HUES6 (cell line): Measurements from ENCODE around the gene MAP3K5.
"Not testable (repeated sequence)": the region's sequence is repeated elsewhere in the genome, so short reads cannot be mapped to it uniquely, and the experiment has no call there.

Experiments
- H3K27ac ChIP-seq: 2 replicates; pipeline ENCODE4 v1.7.0; 2013; ENCODE audit warnings: low read depth, mild to moderate bottlenecking, low read length, inconsistent platforms
- H3K27me3 ChIP-seq: 2 replicates; pipeline ENCODE4 v1.6.1; 2013; ENCODE audit warnings: low read length; ENCODE audit not compliant: control insufficient read depth, insufficient read depth
- H3K36me3 ChIP-seq: 2 replicates; pipeline ENCODE4 v1.6.1; 2013; ENCODE audit warnings: low read length; ENCODE audit not compliant: control insufficient read depth, insufficient read depth
- H3K4me1 ChIP-seq: 2 replicates; pipeline ENCODE4 v1.6.1; 2013; ENCODE audit warnings: low read length; ENCODE audit not compliant: control insufficient read depth, insufficient read depth
- H3K4me3 ChIP-seq: 2 replicates; pipeline ENCODE4 v1.5.1; 2013; ENCODE audit warnings: low read depth, low read length
- H3K9ac ChIP-seq: one replicate; pipeline ENCODE4 v1.6.1; 2013; ENCODE audit warnings: mild to moderate bottlenecking, low read length
- H3K9me3 ChIP-seq: 2 replicates; pipeline ENCODE4 v1.6.1; 2013; ENCODE audit warnings: low read depth, low read length; ENCODE audit not compliant: control insufficient read depth, insufficient read depth

The MAP3K5 gene

DNA sequence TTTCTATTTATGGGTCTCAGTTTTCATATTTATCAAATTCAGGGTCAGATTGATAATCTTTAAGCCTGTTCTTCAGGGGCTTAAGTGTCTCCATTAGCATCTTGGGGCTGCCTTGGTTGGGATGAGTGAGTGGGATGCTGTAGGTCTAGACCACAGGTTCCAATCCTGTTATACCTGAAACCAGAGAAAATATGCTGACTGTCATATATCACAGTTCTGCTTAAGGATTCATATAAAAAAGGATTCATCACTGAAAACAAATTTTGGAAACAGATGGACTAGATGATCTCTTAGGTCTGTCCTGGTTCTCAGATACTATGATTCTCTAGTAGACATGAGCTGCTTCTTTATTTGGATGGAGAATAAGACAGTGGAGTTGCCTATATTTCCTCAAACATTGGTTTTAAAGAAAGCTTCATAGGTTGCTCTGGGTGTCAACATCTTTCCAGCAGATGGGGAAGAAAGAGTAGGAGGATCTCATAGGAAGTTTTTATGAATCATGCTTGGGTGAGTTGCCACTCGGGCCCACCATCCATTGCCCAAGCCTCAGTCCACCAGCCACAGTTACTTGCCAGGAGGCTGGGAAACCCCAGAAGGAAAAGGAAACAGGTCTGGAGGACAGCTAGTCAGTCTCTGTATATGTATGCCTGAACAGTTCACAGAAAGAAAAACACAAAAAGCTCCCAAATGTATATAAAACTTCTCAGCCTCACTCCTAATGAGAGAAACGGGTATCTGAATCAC lies 199.2 kb downstream of the MAP3K5 start:
- H3K36me3 ChIP-seq = peaks cover 2% of the 10 kb centered on the region; the same call in 1 of the 2 replicates
- H3K27ac ChIP-seq = no peak overlapping the region
- no peaks in the 10 kb centered on the region for H3K27me3 ChIP-seq
- H3K9me3 ChIP-seq = peaks cover 4% of the 10 kb centered on the region
- H3K4me3 ChIP-seq = no peak overlapping the region
- H3K9ac ChIP-seq = no peak overlapping the region
- peaks cover 40% of the 10 kb centered on the region for H3K4me1 ChIP-seq

DNA sequence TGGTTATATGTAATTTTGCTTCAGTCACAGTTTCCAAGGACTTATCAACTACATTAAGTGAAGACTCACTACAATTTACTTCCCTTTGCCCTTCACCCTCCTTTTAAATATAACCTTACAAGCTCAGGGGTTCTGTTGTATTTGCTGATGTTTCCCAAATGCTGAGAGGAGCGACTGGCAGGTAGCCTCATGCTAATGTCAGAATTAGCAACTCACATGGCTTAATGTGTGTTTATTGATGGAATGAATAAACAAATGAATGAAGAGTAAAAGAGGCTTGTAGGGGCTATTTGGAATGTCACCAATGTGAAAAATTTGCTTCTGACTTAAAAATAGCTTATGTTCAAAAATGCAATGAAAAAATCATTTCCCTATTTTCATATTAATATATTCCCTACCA lies 200.7 kb downstream of the MAP3K5 start:
- Histone ChIP-seq H3K9ac (no peak overlapping the region), H3K27ac (no peak overlapping the region), H3K36me3 (peaks cover 2% of the 10 kb centered on the region; the same call in 1 of the 2 replicates), H3K27me3 (no peaks in the 10 kb centered on the region), H3K4me1 (peaks cover 40% of the 10 kb centered on the region), H3K9me3 (peaks cover 4% of the 10 kb centered on the region), H3K4me3 (no peak overlapping the region; the same call in 1 of the 2 replicates)

DNA sequence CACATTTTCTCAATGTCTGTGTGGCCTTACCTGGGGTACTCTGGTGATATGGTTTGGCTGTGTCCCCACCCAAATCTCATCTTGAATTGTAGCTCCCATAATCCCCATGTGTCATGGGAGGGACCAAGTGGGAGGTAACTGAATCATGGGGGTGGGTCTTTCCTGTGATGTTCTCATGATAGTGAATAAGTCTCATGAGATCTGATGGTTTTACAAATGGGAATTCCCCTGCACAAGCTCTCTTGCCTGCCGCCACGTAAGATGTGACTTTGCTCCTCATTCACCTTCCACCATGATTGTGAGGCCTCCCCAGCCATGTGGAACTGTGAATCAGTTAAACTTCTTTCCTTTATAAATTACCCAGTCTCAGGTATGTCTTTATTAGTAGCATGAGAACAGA lies 201.4 kb downstream of the MAP3K5 start:
- not testable (repeated sequence) for H3K27ac ChIP-seq, H3K9me3 ChIP-seq, H3K9ac ChIP-seq, H3K4me3 ChIP-seq, H3K36me3 ChIP-seq, H3K27me3 ChIP-seq
- peaks cover 40% of the 10 kb centered on the region for H3K4me1 ChIP-seq

DNA sequence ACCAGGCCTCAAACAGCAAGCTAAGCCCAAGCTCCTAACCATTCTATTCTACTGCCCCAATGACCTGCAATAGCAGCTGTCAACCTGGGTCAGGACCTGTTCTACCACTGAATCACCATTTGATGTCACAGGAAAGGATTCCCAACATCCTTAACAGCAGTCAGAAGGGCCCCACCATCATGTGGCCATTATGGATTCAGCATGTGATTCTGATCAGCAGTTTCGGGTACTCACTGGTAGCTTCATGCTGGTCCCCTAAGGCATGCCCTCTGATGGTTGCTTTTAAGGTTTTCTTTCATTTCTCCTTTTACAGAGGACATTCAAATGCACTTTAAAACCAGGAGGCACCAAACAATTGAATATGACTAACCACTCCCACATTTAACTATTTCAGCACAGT lies 204.8 kb downstream of the MAP3K5 start:
- no peaks in the 10 kb centered on the region for H3K27me3 ChIP-seq
- H3K9me3 ChIP-seq = peaks cover 7% of the 10 kb centered on the region
- no peak overlapping the region for H3K27ac ChIP-seq
- no peak overlapping the region for H3K4me3 ChIP-seq
- H3K4me1 ChIP-seq = peaks cover 27% of the 10 kb centered on the region
- no peak overlapping the region for H3K9ac ChIP-seq
- peaks cover 2% of the 10 kb centered on the region; the same call in 1 of the 2 replicates for H3K36me3 ChIP-seq

DNA sequence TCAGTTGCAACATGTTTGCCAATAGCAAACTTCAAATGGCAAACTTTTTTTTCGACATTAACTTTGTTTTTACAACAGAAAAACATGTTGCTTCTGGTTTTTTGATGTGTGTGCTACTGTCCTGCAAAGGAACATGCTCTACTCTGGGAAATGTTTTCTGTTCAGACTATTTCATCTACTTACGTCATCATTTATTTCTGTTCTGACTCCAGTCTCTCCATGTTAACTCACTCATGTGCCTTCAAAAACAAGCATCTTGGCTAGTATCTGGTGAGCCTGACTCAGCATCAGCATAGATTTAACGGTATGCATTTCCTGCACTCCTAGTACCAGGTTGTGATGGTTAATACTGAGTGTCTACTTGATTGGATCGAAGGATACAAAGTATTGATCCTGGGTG lies 206.0 kb downstream of the MAP3K5 start:
- Histone ChIP-seq H3K4me3 (no peak overlapping the region), H3K9me3 (peaks cover 7% of the 10 kb centered on the region), H3K4me1 (peaks cover 15% of the 10 kb centered on the region), H3K27ac (no peak overlapping the region), H3K27me3 (no peaks in the 10 kb centered on the region), H3K9ac (no peak overlapping the region), H3K36me3 (peaks cover 2% of the 10 kb centered on the region; the same call in 1 of the 2 replicates)

DNA sequence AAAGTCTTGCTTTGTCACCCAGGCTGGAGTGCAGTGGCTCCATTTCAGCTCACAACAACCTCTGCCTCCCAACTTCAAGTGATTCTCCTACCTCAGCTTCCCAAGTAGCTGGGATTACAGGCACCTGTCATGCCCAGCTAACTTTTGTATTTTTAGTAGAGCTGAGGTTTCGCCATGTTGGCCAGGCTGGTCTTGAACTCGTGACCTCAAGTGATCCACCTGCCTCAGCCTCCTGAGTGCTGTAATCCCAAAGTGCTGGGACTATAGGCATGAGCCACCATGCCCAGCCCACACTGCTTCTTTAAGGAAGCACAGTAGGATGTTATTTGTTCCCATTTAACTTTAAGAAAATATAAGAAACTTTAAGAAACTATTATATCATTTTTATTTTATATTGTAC lies 206.8 kb downstream of the MAP3K5 start:
- not testable (repeated sequence) for H3K36me3 ChIP-seq, H3K4me3 ChIP-seq, H3K27ac ChIP-seq, H3K9ac ChIP-seq, H3K27me3 ChIP-seq, H3K9me3 ChIP-seq
- H3K4me1 ChIP-seq = peaks cover 11% of the 10 kb centered on the region

DNA sequence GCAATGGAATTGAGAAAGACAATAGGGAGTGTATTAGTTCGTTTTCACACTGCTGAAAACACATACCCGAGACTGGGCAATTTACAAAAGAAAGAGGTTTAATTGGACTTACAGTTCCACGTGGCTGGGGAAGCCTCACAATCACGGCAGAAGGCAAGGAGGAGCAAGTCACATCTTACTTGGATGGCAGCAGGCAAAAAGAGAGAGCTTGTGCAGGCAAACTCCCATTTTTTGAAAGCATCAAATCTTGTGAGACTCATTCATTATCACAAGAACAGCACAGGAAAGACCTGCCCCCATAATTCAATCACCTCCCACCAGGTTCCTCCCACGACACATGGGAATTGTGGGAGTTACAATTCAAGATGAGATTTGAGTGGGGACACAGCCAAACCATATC lies 208.0 kb downstream of the MAP3K5 start:
- not testable (repeated sequence) for H3K9me3 ChIP-seq, H3K36me3 ChIP-seq, H3K27ac ChIP-seq, H3K9ac ChIP-seq, H3K4me3 ChIP-seq, H3K4me1 ChIP-seq, H3K27me3 ChIP-seq

DNA sequence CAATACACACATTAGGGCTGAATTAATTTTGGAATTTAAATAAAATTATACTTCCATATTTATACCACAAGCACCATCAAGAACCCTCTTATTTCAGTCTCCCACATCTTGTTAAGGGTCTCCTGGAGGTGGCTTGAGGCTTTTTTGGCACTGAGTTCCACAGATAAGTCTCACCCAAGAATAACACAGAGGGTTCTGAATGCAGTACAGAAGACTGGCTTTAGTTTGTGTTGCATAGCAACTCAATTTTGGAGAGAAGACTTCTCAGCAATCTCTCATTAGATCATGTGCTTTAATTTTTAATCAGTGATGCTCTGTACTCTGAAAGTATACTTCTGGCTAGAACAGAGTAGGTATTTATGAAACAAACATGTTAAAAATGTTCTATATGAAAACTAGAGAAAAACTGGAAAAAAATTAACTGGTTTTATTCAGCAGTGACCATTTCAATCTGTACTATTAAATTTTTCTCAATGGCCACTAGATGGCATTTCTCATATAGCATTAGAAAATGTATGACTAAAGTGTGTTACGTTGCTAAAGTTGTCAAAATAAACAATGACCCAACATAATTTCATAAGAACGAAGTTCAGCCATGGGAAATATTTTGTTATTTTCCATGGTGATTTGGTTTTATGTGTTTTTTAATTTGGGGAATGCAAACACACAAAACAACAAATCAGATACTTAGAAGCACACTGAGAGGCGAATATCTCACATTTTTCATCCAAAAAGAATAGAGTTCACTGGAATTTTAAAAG lies 209.4 kb downstream of the MAP3K5 start:
- Histone ChIP-seq H3K4me1 (no peaks in the 10 kb centered on the region), H3K4me3 (no peak overlapping the region), H3K9me3 (peaks cover 3% of the 10 kb centered on the region; the same call in 1 of the 2 replicates), H3K36me3 (no peaks in the 10 kb centered on the region), H3K27ac (no peak overlapping the region), H3K27me3 (no peaks in the 10 kb centered on the region), H3K9ac (no peak overlapping the region)

DNA sequence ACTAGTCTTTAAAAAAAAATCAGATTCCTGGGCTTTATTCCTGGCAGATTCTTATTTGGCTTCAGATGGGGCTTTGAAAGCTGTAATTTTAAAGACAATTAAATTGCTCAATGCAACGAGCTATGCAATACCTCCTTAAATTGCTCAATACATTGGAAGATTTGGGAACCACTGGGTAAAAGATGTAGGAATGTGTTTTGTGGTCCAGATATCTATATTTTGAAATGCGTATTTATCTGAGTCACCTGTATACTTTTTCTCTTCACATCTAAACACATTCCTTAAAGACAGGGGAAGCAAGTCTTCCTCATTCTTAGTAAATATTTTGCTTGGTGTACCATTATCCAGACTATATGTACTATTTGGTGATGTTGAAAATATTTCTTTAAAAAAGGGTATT lies 212.5 kb downstream of the MAP3K5 start:
- H3K36me3 ChIP-seq = no peaks in the 10 kb centered on the region
- peaks cover 3% of the 10 kb centered on the region; the same call in 1 of the 2 replicates for H3K9me3 ChIP-seq
- no peak overlapping the region for H3K27ac ChIP-seq
- no peak overlapping the region for H3K4me3 ChIP-seq
- no peak overlapping the region for H3K9ac ChIP-seq
- no peaks in the 10 kb centered on the region for H3K27me3 ChIP-seq
- no peaks in the 10 kb centered on the region for H3K4me1 ChIP-seq

DNA sequence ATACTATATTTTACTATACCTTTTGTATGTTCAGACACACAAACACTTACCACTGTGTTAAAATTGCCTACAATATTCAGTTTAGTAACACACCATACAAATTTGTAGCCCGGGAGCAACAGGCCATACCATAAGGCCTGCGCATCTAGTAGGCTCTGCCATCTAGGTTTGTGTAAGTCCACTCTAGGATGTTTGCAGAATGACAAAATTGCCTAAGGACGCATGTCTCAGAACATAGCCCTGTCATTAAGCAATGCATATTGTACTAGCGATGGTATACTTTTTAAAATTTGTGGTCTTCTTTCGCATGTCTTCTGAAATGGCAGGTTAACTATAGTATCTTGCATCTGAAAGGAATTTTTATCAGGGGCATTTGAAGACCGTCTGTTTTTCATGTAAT lies 215.5 kb downstream of the MAP3K5 start:
- no peak overlapping the region for H3K9ac ChIP-seq
- H3K4me3 ChIP-seq = no peak overlapping the region
- no peaks in the 10 kb centered on the region for H3K4me1 ChIP-seq
- H3K36me3 ChIP-seq = no peaks in the 10 kb centered on the region
- H3K27ac ChIP-seq = no peak overlapping the region
- no peaks in the 10 kb centered on the region for H3K27me3 ChIP-seq
- H3K9me3 ChIP-seq = no peaks in the 10 kb centered on the region

DNA sequence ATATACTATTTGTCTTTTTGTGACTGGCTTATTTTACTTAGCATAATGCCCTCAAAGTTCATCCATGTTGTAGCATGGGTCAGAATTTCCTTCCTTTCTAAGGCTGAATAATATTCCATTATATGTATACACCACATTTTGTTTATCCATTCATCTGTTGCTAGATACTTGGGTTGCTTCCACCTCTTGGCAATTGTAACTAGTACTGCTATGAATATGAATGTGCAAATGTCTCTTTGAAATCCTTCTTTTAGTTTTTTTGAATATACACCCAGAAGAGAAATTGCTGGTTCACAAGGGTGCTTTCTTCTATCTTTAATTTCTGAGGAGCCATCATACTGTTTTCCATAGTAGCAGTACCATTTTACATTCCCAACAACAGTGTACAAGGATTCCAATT lies 220.8 kb downstream of the MAP3K5 start:
- H3K4me3 ChIP-seq = no peak overlapping the region
- H3K4me1 ChIP-seq = peaks cover 3% of the 10 kb centered on the region; the same call in 1 of the 2 replicates
- no peaks in the 10 kb centered on the region for H3K36me3 ChIP-seq
- H3K27ac ChIP-seq = no peak overlapping the region
- H3K9me3 ChIP-seq = peaks cover 19% of the 10 kb centered on the region; the same call in 1 of the 2 replicates
- H3K9ac ChIP-seq = no peak overlapping the region
- no peaks in the 10 kb centered on the region for H3K27me3 ChIP-seq
